ENCODE results near the gene IGFN1. TPM values are rescaled to one million over a fixed set of nuclear protein-coding genes. Genes with fewer than 3 reads are reported as not detected.

The IGFN1 gene
- total RNA-seq, 1 donor from 2014 or later = 0.18 TPM

GRCh38 chr1:201277441-201277840, 86.8 kb downstream of the IGFN1 start:
- H3K27me3 ChIP-seq (ENCODE audit: low read depth) = peaks cover 4% of the 10 kb centered on the region
- peak in 1 of 2 donors; percentile 8 for ATAC-seq
- intact Hi-C loops (cut with DNase I) = no loop called here

More at GRCh38 chr1:201277441-201277840, 86.8 kb downstream of the IGFN1 start:
- H3K4me1 ChIP-seq = no peaks in the 10 kb centered on the region
- H3K36me3 ChIP-seq = no peaks in the 10 kb centered on the region
- no peak overlapping the region for H3K4me3 ChIP-seq
- no peak overlapping the region for H3K27ac ChIP-seq
- DNase-seq = no peak
- TF ChIP-seq, protein P1, sequence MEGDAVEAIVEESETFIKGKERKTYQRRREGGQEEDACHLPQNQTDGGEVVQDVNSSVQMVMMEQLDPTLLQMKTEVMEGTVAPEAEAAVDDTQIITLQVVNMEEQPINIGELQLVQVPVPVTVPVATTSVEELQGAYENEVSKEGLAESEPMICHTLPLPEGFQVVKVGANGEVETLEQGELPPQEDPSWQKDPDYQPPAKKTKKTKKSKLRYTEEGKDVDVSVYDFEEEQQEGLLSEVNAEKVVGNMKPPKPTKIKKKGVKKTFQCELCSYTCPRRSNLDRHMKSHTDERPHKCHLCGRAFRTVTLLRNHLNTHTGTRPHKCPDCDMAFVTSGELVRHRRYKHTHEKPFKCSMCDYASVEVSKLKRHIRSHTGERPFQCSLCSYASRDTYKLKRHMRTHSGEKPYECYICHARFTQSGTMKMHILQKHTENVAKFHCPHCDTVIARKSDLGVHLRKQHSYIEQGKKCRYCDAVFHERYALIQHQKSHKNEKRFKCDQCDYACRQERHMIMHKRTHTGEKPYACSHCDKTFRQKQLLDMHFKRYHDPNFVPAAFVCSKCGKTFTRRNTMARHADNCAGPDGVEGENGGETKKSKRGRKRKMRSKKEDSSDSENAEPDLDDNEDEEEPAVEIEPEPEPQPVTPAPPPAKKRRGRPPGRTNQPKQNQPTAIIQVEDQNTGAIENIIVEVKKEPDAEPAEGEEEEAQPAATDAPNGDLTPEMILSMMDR (IDR thresholded peaks at IDR 0.05) = no peak
- H3K9me3 ChIP-seq = no peaks in the 10 kb centered on the region

Other genes with a start within 250 kb of the IGFN1 start
- gene KIF21B, start 167.1 kb upstream of the IGFN1 start, total RNA-seq = 4.7 TPM
- gene CACNA1S, start 78.4 kb upstream of the IGFN1 start, total RNA-seq = 0.06 TPM
- gene ASCL5, start 63.6 kb upstream of the IGFN1 start, total RNA-seq = not detected
- gene TMEM9, start 36.4 kb upstream of the IGFN1 start, total RNA-seq = 47.9 TPM
- 2.2 TPM for gene PKP1, start 92.7 kb downstream of the IGFN1 start, total RNA-seq
- 6.4 TPM for gene TNNT2, start 186.9 kb downstream of the IGFN1 start, total RNA-seq
- 35.3 TPM for gene LAD1, start 208.5 kb downstream of the IGFN1 start, total RNA-seq
- gene TNNI1, start 230.9 kb downstream of the IGFN1 start, total RNA-seq = 0.21 TPM